GM21423 (cell line): ENCODE data around the gene CDK16.

Source experiments
- ATAC-seq: cut with Tn5 transposase; IDR thresholded peaks from one replicate; pipeline ENCODE4 v1.9.1; 2021; ENCODE audit warnings: mild to moderate bottlenecking, moderate library complexity; ENCODE audit not compliant: unreplicated experiment

The CDK16 gene

DNA sequence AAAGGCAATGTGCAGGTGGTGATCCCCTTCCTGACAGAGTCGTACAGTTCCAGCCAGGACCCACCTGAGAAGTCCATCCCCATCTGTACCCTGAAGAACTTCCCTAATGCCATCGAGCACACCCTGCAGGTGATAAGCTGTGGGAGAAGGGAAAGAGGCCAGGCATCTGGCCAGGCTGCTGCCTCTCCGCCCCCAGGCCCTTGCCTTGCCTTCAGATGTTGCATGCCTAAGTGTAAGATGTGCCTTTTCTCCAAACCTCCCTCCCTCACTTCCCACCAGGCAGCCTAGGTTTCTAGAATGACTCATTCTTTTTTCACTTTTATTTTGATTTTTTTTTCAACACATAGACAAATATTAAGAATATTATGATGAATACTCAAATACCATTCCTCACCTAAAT is 12.2 kb upstream of the CDK16 start:
- ATAC-seq, result no peak

DNA sequence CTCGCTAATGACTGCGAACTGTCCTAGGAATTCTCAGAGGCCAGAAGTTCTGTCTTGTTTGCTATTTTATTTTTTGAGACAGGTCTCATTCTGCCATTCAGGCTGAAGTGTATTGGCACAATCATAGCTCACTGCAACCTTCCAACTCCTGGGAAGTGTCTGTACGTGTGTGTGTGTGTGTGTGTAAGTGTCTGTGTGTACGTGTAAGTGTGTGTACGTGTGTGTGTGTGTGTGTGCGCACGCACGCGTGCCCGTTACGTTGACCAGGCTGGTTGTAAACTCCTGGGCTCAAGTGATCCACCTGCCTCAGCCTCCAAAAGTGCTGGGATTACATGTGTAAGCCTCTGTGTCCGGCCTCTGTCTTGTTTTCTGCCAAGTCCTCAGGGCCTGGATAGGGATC is 10.4 kb upstream of the CDK16 start:
- ATAC-seq, result no peak

DNA sequence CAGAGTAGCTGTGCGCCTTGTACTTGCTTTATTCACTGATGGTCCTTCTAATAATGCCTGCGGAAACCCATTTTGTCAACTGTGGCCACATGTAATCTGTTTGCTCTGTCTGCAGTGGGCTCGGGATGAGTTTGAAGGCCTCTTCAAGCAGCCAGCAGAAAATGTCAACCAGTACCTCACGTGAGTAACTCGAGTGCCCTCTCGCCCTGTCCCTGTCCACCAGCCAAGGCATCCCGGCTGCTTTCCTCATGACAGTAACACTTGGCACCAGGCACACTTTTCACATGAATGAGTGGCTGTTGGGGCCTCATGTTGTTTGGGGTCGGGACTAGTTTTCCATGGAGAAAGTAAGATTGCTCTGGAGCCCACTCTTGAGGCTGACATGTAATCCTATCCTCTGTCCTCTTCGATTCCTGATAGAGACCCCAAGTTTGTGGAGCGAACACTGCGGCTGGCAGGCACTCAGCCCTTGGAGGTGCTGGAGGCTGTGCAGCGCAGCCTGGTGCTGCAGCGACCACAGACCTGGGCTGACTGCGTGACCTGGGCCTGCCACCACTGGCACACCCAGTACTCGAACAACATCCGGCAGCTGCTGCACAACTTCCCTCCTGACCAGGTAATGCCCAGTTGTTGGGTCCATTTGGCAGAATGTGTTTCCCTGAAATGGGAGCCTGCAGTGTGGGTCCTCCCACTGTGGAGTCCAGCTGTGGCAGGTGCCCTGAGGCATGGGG is 8.8 kb upstream of the CDK16 start:
- no peak for ATAC-seq

DNA sequence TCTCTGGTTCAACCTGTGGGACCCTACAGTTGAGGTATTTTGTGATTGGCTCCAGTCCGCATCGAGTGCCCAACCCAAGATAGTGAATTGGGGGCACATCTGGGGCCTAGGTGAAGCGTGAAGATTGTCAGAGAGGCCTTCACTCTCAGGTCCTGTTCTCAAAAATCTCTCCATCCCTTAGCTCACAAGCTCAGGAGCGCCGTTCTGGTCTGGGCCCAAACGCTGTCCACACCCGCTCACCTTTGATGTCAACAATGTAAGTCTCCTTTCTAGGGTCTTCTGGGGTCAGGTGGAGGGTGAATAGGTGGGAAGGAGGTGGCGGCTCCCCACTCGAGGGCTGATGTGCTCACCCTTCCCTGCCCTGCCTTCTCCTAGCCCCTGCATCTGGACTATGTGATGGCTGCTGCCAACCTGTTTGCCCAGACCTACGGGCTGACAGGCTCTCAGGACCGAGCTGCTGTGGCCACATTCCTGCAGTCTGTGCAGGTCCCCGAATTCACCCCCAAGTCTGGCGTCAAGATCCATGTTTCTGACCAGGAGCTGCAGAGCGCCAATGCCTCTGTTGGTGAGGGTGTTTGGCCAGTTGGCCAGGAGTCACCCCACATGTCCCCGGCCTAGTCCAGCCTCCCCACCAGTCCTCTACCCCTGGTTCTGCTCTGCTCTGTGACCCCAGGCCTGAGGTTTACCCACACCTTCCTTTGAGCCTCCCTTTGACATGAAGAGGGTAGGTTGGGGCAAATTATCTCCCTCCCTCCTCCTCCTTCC is 7.6 kb upstream of the CDK16 start:
- no peak for ATAC-seq

DNA sequence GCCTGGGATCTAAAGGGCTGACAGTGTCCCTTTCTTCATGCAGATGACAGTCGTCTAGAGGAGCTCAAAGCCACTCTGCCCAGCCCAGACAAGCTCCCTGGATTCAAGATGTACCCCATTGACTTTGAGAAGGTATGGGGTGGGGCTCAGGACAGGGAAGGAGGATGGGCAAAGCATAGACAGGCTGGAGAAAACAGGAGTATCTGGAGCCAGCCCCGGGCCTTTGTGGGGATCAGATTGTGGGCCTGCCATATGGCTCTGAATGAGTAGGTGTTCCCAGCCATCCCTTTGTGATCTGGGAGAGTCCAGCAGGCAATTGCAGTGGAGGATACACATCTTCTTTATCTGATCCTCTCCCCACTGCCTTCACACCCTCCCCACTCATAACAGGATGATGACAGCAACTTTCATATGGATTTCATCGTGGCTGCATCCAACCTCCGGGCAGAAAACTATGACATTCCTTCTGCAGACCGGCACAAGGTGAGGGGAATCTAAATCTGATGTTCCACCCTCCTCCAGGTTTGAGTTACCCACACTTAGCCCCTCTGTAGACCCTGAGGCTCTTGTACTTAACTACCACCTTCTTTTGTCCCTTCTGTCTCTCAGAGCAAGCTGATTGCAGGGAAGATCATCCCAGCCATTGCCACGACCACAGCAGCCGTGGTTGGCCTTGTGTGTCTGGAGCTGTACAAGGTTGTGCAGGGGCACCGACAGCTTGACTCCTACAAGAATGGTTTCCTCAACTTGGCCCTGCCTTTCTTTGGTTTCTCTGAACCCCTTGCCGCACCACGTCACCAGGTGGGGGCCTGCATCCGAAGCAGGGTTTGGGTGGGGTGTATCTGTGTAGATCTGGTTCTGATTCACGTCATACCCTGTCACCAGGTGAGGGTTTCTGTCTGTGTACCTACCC is 5.8 kb upstream of the CDK16 start:
- ATAC-seq, result no peak

DNA sequence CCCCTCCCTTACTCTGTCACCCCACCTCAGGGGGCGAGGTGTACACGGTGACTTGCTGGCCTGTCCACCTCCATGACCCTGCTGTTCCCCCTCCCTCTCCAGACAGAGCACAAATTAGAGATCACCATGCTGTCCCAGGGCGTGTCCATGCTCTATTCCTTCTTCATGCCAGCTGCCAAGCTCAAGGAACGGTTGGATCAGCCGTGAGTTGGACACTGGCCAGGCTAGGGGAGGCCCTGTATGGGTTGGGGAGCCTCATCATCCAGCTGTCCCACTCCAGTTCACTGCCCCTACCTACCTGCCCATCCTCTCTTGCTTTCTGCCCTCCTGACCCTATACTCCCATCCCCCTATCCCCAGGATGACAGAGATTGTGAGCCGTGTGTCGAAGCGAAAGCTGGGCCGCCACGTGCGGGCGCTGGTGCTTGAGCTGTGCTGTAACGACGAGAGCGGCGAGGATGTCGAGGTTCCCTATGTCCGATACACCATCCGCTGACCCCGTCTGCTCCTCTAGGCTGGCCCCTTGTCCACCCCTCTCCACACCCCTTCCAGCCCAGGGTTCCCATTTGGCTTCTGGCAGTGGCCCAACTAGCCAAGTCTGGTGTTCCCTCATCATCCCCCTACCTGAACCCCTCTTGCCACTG is 3.9 kb upstream of the CDK16 start:
- ATAC-seq, result no peak

DNA sequence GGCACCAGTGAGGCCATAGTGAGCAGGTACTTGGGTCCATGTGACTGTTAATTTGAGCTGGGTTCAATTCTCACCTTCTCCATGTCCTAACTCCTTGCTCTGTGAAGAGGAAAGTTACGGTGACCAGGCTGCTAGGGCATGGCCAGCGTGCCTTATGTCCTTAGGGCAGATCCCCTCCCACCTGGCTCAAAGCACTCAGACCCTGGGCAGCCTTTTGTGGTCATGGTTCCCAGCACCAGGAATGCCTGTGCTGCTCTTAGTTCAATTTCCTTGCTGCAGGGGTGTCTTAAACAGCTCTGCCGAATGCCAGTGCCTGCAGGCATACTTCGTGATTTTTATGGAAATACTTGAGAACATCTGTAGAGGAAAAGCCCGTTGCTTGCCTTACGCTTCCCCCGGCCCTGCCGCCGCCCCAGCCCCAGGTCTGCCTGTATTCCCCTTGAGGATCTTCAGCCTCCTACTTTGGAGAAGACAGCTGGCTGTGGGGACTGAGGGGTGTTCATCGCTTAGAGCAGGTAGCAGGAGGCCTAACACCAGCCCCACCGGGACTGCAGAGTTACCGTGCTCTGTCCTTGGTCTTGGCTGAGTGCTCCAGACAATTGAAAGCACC is 3.1 kb upstream of the CDK16 start:
- ATAC-seq, result no peak

DNA sequence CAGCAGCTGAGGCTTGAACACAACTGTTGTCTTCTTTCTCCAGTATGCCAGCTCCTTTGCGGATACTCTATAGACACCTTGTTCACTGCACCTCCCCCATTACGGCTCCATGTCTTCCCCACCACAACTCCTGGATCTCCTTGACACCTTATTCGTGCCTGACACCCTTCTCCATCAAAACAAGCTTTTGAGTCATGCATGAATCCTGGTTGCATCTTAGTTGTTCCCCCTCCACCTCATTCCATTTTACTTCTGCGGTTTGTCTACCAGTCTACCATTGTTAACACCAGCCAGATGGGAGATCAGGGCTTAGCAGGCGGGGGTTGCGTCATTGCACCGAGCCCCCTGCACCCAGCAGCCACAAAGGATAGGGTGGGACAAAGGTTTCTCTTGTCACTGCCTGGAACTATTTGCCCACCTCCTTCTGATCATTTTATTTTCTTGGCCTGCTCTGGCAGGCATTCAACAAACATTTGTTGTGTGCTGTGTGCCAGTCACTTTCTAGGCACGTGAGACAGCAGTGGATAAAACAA is 2.0 kb upstream of the CDK16 start:
- no peak for ATAC-seq

DNA sequence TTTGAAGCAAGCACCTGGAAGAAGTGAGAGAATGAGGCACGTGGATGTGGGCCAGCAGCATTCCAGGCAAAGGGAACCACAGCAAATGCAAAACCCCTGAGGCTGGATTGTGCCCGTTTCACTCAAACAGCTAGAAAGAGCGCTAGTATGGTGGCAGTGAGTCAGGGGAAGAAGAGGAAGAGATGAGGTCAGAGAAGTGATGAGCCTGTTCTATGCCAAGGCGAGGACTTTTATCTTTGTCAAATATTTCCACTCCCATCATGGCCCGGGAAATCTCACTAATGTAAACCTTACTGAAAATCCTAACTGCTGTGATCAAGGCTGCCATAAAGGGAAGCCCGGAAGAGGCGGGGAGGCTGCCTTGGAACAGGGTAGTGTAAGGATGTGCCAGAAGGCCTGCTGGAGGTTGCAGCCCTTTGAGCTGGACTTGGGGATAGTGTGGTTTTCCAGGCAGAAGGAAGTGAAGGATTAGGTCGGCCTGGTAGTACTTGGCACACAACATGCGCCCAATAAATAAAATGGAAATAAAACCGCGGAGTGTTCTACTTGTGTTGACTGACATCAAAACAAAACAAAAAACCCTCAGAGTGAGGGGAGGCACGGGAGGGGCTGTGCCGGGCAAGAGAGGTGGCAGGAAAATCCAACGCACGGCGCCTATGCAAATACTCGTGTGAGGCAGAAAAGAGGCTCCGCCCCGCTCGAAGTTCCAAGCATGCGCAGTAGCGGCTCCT is 1.2 kb upstream of the CDK16 start:
- no peak for ATAC-seq

DNA sequence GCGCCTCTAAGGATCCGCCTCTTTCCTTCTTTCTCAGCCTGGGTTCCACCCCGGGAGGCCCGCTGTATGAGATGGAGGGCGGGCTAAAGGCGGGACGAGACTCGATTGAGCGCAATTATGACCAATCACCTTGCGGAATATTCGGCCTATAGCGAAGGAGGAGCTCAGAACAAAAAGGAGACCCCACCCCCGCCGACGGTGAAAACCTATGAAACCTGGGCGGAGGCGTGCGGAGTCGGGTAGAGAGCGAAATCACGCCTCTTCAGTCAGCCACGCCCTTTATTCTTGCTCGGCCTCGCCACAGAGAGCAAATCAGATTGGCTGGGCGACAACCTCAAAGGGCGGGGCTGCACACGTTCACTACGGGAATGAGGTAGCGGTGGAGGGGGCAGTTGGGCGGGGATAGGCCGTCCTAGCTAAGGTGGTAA is 615 bp upstream of the CDK16 start:
- peak; percentile 85 for ATAC-seq

DNA sequence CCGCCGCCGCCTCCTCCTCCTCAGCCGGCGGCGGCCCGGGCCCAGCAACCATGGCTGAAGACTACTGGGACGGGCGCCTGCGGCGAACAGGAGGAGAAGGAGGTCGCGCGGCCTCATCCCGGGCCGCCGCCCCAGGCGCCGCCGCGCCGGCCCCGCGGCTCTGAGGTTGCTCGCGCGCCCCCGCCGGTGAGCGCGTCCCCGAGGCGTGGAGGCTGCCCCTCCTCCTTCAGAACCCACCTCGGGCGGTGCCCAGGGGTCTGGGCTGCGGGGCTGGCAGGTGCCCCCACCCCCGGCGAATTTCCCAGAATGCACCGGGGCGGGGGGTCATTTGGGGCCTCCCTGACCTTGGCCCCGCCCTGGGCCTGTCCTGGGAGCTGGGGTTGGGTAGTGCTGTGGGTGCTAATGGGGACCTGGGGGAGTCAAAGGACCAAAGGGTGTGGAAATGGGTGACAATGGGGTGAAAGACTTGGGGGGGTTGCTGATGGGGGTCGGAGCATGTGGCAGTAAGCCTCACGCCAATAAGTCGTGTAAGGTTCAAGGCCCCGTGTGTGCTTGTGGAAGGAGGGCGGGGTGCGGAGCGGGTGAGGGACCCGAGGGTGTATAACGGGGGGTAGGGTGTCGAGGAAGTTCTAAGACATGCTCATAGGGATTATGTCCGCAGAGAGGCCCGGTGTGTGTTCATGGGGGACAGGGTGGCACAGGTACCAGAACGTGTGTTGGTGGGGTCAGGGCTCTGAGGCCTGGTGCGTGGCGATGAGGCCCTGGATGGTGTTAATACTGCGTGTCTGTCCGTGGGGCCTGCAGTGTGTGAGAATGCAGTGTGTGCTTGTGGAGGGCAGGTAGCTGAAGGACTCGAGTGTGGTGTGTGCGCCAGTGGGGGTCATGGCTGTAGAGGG is 687 bp downstream of the CDK16 start:
- ATAC-seq, result no peak

DNA sequence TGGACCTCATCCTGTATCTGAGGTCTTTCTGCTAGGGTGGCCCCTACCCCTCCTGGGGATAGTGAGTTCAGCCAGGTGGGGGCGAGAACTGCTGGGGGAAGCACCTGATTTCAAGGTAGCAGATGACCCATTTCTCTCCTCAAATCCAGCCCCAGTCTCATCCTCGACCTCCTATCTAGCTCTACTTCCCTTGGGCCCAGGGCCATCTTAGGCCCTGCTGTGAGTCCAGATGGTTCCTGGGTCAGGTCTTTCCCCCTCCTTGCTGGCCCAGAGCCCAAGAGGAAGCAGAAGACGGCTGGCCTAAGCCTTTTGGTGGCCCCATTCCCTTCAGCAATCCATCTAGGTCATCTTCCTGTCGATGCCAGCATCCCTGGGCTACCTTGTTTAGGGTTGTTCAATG is 3.3 kb downstream of the CDK16 start:
- ATAC-seq, result no peak

DNA sequence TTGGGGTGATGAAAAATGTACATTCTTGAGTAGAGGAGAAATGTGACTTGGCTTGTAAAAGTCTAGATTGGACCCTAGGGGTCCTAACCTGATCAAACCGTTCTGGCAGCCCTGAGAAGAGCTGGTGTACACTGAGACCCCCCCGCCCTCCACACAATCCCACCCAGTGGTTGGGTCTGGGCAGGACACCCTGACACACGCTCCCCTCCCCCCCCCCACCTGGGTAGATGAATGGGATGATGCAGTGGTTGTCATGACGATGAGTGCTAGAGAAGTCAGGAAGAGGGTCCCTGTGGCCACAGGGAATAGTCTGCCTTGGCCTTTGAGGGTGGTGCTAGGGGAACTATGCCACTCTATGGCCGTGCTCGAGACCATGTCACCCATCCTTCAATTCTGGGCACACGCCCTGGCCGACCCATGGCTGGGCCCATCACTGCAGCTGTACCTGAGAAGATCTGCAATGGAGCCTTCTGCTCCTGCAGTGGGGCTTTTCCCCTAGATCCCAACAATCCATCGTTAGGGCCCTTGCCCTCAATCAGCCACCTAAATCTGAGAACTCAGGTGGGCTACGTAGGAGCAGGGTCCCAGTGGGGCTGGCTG is 4.4 kb downstream of the CDK16 start:
- no peak for ATAC-seq

DNA sequence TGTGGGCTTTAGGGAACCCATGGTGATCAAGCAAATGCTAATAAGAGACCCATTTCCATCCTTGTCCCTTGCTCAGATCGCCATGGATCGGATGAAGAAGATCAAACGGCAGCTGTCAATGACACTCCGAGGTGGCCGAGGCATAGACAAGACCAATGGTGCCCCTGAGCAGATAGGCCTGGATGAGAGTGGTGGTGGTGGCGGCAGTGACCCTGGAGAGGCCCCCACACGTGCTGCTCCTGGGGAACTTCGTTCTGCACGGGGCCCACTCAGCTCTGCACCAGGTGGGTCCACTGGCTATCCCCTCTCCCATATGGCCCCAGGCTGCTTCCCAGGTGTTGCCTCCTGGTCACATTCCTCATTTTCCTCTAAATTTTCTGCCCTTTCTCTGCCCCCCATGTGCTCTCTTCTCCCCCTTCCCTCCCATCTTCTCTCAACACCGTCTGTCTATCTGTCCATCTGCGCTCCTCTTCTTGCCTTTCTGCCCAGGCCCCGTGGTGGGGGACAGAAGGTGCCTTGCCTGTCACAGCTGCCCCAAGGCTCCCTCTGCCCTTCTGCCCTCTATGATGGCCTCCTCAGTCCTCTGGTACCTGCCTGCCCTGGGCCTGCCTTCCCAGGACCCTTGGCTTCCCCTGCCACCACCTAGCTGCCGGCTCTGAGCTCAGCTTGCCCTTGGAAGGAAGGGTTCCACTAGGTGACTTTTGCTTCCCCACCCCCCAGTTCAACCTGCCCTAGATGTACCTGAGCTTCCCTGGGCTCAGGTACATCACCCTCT is 5.2 kb downstream of the CDK16 start:
- no peak for ATAC-seq

DNA sequence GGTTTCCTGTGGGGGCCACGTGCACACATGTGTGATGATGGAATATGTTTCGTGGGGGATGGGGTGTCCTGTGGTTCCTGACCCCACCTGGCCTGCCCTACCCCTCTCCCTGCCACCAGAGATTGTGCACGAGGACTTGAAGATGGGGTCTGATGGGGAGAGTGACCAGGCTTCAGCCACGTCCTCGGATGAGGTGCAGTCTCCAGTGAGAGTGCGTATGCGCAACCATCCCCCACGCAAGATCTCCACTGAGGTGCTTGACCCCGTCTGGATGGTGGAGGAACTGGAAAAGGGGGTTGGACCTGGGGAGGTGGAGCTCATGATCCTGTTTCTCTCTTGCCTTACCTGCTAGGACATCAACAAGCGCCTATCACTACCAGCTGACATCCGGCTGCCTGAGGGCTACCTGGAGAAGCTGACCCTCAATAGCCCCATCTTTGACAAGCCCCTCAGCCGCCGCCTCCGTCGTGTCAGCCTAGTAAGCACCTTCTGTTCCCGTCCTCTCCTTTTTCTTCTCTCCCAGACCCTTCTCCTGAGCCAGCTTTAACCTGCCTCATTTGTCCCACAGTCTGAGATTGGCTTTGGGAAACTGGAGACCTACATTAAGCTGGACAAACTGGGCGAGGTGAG is 5.9 kb downstream of the CDK16 start:
- ATAC-seq, result no peak

DNA sequence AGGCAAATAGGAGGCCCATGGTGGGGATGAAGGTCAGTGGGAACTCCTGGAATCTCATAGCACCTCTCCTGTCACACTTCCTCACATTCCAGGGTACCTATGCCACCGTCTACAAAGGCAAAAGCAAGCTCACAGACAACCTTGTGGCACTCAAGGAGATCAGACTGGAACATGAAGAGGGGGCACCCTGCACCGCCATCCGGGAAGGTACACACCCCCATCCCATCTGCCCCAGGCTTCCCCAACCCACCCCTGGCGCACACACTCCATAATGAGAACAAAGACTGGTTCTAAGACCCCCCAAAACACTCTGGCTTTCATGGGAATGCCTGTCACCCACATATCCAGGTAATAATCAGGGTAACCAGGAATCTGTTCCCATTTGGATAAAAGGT is 6.4 kb downstream of the CDK16 start:
- ATAC-seq, result no peak

DNA sequence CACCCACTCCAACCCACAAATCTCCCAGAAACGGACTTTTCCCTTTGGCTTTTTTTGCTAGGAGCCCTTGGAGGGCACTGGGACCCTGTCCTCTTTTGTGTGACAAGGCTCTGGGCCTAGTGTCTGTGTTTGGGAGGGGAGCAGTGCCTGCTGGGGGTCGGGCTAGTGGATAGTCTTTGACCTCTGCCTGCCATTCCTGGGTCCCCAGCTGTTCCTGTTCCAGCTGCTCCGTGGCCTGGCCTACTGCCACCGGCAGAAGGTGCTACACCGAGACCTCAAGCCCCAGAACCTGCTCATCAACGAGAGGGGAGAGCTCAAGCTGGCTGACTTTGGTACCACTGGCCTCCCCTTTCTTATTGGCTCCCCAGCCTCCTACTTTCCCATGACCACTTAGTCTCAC is 7.6 kb downstream of the CDK16 start:
- no peak for ATAC-seq
